Left ventricle myocardium inferior (tissue), 1 donor: Measurements from ENCODE around the gene FAT1. TPM values are rescaled to one million over a fixed set of nuclear protein-coding genes. Genes with fewer than 3 reads are reported as not detected.

Source experiments
- DNase-seq: peaks from one replicate; pipeline ENCODE4 v3.0.0-alpha.2; 2020
- H3K27ac ChIP-seq: fragments of 200-600 bp; replicated peaks from 2 replicates; pipeline ENCODE4 v1.8.0; 2021
- H3K27me3 ChIP-seq: fragments of 200-600 bp; 2 replicates; pipeline ENCODE4 v1.8.0; 2021; ENCODE audit warnings: low read depth
- H3K36me3 ChIP-seq: fragments of 200-600 bp; 2 replicates; pipeline ENCODE4 v1.8.0; 2021
- H3K4me1 ChIP-seq: fragments of 200-600 bp; 2 replicates; pipeline ENCODE4 v1.8.0; 2021
- H3K4me3 ChIP-seq: fragments of 200-600 bp; 2 replicates; pipeline ENCODE4 v1.8.0; 2021; ENCODE audit warnings: mild to moderate bottlenecking, moderate library complexity
- H3K9me3 ChIP-seq: fragments of 200-600 bp; replicated peaks from 2 replicates; pipeline ENCODE4 v1.8.0; 2021
- intact Hi-C: fragments of 100-400 bp; cut with micrococcal nuclease; formaldehyde crosslinking; loops from one replicate; pipeline ENCODE4 v1.11.0; 2022
- total RNA-seq: library from RNA; stranded (reverse); fragmentation: NEBNext Ultra II Directional; extraction: Animal tissue kit (Norgen Biotek cat#: 25700); gene quantifications from one replicate; pipeline ENCODE4 v1.2.1, GENCODE V29; 2021
- TF ChIP-seq, protein P1 (sequence below): fragments of 200-600 bp; IDR thresholded peaks from 2 replicates; pipeline ENCODE4 v1.8.0; 2021; ENCODE audit warnings: antibody characterized with exemption, mild to moderate bottlenecking, borderline replicate concordance
- donor health status: DM: no; HTN: yes; CAD: no; lungs with severe emphysema.

FAT1 gene
- total RNA-seq, 1 donor from 2014 or later: 59.1 TPM

- intact Hi-C loops: no loop called here
- DNase-seq: no peak
These were observed 98.7 kb downstream of the FAT1 start for GRCh38 chr4:186624951-186625350.

DNA sequence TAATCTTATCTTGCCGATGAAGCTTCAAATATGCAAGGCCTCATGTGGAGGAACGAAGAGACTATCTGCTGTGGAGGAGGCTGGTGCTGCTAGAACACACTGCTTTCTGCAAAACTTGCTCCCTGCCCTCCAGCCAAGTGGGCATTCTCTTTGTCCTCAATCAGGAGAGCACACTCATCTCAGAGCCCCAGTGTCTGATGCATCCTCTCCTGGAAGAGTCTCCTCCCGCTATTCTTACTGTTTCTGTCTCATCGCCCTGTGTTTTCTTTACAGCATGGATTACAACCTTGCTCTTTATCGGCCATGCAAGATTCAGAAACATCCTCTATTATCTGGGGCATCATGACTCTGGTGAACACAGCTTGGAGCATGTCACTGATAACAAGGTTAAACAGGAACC is 100.1 kb downstream of the FAT1 start:
- TF ChIP-seq, protein P1, sequence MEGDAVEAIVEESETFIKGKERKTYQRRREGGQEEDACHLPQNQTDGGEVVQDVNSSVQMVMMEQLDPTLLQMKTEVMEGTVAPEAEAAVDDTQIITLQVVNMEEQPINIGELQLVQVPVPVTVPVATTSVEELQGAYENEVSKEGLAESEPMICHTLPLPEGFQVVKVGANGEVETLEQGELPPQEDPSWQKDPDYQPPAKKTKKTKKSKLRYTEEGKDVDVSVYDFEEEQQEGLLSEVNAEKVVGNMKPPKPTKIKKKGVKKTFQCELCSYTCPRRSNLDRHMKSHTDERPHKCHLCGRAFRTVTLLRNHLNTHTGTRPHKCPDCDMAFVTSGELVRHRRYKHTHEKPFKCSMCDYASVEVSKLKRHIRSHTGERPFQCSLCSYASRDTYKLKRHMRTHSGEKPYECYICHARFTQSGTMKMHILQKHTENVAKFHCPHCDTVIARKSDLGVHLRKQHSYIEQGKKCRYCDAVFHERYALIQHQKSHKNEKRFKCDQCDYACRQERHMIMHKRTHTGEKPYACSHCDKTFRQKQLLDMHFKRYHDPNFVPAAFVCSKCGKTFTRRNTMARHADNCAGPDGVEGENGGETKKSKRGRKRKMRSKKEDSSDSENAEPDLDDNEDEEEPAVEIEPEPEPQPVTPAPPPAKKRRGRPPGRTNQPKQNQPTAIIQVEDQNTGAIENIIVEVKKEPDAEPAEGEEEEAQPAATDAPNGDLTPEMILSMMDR: no peak
- H3K4me1 ChIP-seq: peaks cover 34% of the 10 kb centered on the region
- intact Hi-C loops: no loop called here
- H3K36me3 ChIP-seq: peaks cover 44% of the 10 kb centered on the region
- DNase-seq: no peak
- no peak overlapping the region for H3K27ac ChIP-seq
- H3K4me3 ChIP-seq: no peak overlapping the region
- H3K9me3 ChIP-seq: no peaks in the 10 kb centered on the region
- no peaks in the 10 kb centered on the region for H3K27me3 ChIP-seq

More at GRCh38 chr4:186624951-186625350, 98.7 kb downstream of the FAT1 start:
- Histone ChIP-seq H3K36me3 (peaks cover 35% of the 10 kb centered on the region), H3K4me1 (peaks cover 34% of the 10 kb centered on the region), H3K9me3 (no peaks in the 10 kb centered on the region), H3K27me3 (no peaks in the 10 kb centered on the region), H3K4me3 (no peak overlapping the region), H3K27ac (no peak overlapping the region)
- TF ChIP-seq, protein P1: no peak

GRCh38 chr4:186622788-186623464 is 100.7 kb downstream of the FAT1 start:
- Histone ChIP-seq H3K36me3 (peaks cover 43% of the 10 kb centered on the region), H3K27me3 (no peaks in the 10 kb centered on the region), H3K9me3 (no peaks in the 10 kb centered on the region), H3K4me3 (no peak overlapping the region), H3K4me1 (peaks cover 34% of the 10 kb centered on the region), H3K27ac (peak overlapping the region; percentile 8)
- DNase-seq: no peak
- TF ChIP-seq, protein P1: no peak
- intact Hi-C loops: no loop called here

GRCh38 chr4:186621959-186622553 is 101.6 kb downstream of the FAT1 start:
- DNase-seq: no peak
- no peaks in the 10 kb centered on the region for H3K27me3 ChIP-seq
- peak overlapping the region; percentile 8 for H3K27ac ChIP-seq
- TF ChIP-seq, protein P1: peak; percentile 15
- intact Hi-C loops: no loop called here
- H3K4me3 ChIP-seq: no peak overlapping the region
- no peaks in the 10 kb centered on the region for H3K9me3 ChIP-seq
- H3K36me3 ChIP-seq: peaks cover 35% of the 10 kb centered on the region
- H3K4me1 ChIP-seq: peaks cover 34% of the 10 kb centered on the region

GRCh38 chr4:186619088-186619487 is 104.6 kb downstream of the FAT1 start:
- Histone ChIP-seq H3K9me3 (no peaks in the 10 kb centered on the region), H3K36me3 (peaks cover 42% of the 10 kb centered on the region), H3K27ac (no peak overlapping the region), H3K4me1 (peaks cover 22% of the 10 kb centered on the region), H3K4me3 (no peak overlapping the region), H3K27me3 (no peaks in the 10 kb centered on the region)
- DNase-seq: no peak
- intact Hi-C loops: no loop called here
- TF ChIP-seq, protein P1: no peak
